ENCODE data around the gene HTD2.
"Not testable (repeated sequence)": the region's sequence is repeated elsewhere in the genome, so short reads cannot be mapped to it uniquely, and the experiment has no call there.

- TF ChIP-seq CTCF, POLR2A (IDR thresholded peaks at IDR 0.05): not testable (repeated sequence)
Observed at GRCh38 chr3:58273362-58273761, 33.0 kb upstream of the HTD2 start.

Measured in Peyer's patch (tissue), 4 donors.